Skeletal muscle tissue (tissue), 4 donors: ENCODE data around the gene PRKN. TPM values are rescaled to one million over a fixed set of nuclear protein-coding genes. Genes with fewer than 3 reads are reported as not detected.
"Not testable (repeated sequence)": the region's sequence is repeated elsewhere in the genome, so short reads cannot be mapped to it uniquely, and the experiment has no call there.

Experiments used
- H3K27ac ChIP-seq: one replicate; pipeline ENCODE4 v1.7.0; 2013; ENCODE audit warnings: mild to moderate bottlenecking, low read depth, low read length, inconsistent platforms
- H3K27me3 ChIP-seq, 3 donors: one replicate each; pipeline ENCODE4 v1.7.0; 2013; ENCODE audit warnings: low read length in 3 of 3; ENCODE audit not compliant: control insufficient read depth in 3 of 3, insufficient read depth in 3 of 3
- H3K36me3 ChIP-seq, 3 donors: one replicate each; pipeline ENCODE4 v1.7.0; 2013; ENCODE audit warnings: low read length in 3 of 3; ENCODE audit not compliant: control insufficient read depth in 3 of 3, insufficient read depth in 3 of 3
- H3K4me1 ChIP-seq, 3 donors: one replicate each; pipeline ENCODE4 v1.7.0; 2013; ENCODE audit warnings: low read length in 3 of 3, mild to moderate bottlenecking in 3 of 3; ENCODE audit not compliant: control insufficient read depth in 3 of 3, insufficient read depth in 3 of 3
- H3K4me3 ChIP-seq, 3 donors: one replicate each; pipeline ENCODE4 v1.7.0; 2013; ENCODE audit warnings: low read length in 3 of 3
- H3K9ac ChIP-seq, 3 donors: one replicate each; pipeline ENCODE4 v1.7.0; 2013; ENCODE audit warnings: low read length in 3 of 3, mild to moderate bottlenecking in 3 of 3, moderate library complexity in 2 of 3, low read depth in 1 of 3
- H3K9me3 ChIP-seq, 3 donors: one replicate each; pipeline ENCODE4 v1.7.0; 2013; ENCODE audit warnings: low read length in 3 of 3; ENCODE audit not compliant: control insufficient read depth in 3 of 3
- total RNA-seq: library from RNA; depleted of rRNA; stranded (reverse); fragments of >200 nt; gene quantifications from one replicate; pipeline ENCODE4 v1.2.3, GENCODE V29; 2014
- donor health status: Osteomylitis.

PRKN gene
- total RNA-seq, 1 donor from 2014 or later, result 16.7 TPM

DNA sequence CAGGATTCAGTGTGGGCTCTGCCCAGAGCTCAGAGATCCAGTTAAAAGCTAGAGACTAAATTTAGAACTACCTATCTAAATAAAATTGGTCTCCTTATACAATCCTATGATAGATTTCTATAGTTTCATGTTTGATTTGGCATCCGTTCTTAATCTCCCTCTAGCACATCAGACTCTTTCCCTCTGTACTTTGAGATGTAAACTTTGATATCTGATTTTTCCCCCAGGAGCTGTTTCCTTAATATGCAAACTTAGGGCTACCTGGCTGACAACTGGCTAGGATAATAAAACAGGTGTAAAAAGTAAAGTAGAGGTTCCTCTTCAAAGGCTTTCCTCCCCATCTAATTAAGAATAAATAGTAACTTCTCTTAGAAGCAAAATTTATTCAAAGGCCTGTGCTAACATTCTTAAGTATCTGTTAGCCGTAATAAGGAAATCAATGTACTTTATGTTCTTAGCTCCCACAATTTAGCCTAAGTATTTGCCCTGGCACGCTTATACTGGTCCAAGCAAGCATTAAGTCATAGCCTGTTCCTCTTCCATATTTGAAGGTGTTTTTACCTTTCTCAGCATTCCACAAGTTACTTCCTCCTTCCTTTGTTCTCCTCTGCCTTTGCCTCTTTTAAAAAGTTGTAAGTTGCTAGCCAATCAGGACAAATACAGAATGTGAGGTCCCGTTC is 1396.0 kb downstream of the PRKN start:
- not testable (repeated sequence) for H3K27ac ChIP-seq, H3K4me3 ChIP-seq, H3K9me3 ChIP-seq, H3K27me3 ChIP-seq, H3K36me3 ChIP-seq, H3K4me1 ChIP-seq, H3K9ac ChIP-seq

DNA sequence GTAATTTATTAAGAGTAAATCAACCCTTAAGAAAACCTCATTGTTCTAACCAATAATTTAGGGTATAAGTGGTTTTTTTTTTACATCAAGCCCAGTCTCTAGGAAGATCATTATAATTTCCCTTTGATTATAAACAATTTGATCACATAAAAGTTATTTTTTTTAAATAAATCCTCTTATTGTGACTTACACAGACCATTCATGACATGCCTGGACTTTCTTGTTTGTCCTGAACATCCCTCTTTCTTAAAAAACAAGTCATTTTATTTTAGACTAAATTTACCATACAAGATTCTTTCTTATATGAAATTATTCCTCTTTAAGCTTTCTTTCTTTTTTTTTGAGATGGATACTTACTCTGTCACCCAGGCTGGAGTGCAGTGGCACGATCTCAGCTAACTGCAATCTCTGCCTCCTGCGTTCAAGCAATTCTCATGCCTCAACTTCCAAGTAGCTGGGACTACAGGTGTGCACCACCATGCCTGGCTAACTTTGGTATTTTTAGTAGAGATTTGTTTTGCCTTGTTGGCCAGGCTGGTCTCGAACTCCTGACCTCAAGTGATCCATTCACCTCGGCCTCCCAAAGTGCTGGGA is 1400.1 kb downstream of the PRKN start:
- H3K4me1 ChIP-seq, result no peaks in the 10 kb centered on the region
- no peaks in the 10 kb centered on the region for H3K27me3 ChIP-seq
- no peaks in the 10 kb centered on the region for H3K9me3 ChIP-seq
- H3K27ac ChIP-seq, result no peak overlapping the region
- H3K4me3 ChIP-seq, result no peak overlapping the region
- H3K9ac ChIP-seq, result no peak overlapping the region
- H3K36me3 ChIP-seq, result no peaks in the 10 kb centered on the region

DNA sequence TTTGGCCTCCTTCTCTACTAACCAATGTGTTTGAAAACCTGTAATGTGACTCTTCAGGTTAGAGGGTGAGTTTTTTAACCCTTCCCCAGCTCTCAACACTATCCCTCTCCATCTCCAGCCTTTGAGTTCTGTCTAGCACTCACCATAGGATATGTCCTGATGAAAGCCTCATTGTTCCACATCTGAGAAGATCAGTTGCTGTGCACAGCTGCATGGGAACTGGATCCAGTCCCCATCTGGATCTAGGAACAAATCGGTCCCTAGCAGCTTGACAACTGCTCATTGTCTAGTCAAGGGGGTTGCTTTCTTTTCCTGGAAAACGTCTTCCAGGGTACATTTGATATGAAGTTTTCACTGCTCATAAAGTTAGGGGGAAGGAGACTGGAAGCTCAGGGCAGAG is 1408.3 kb downstream of the PRKN start:
- no peak overlapping the region for H3K9ac ChIP-seq
- H3K27me3 ChIP-seq, result no peaks in the 10 kb centered on the region
- H3K27ac ChIP-seq, result no peak overlapping the region
- no peak overlapping the region for H3K4me3 ChIP-seq
- H3K36me3 ChIP-seq, result no peaks in the 10 kb centered on the region
- no peaks in the 10 kb centered on the region for H3K9me3 ChIP-seq
- no peaks in the 10 kb centered on the region for H3K4me1 ChIP-seq

- no peak overlapping the region for H3K27ac ChIP-seq
- no peak overlapping the region for H3K4me3 ChIP-seq
- H3K9me3 ChIP-seq, result no peaks in the 10 kb centered on the region
- H3K4me1 ChIP-seq, result no peaks in the 10 kb centered on the region
- no peaks in the 10 kb centered on the region for H3K36me3 ChIP-seq
- H3K27me3 ChIP-seq, result no peaks in the 10 kb centered on the region
- no peak overlapping the region for H3K9ac ChIP-seq
These were observed 1409.1 kb downstream of the PRKN start for GRCh38 chr6:161318456-161318855.

GRCh38 chr6:161316531-161316930 is 1411.0 kb downstream of the PRKN start:
- H3K36me3 ChIP-seq, result no peaks in the 10 kb centered on the region
- H3K9me3 ChIP-seq, result no peaks in the 10 kb centered on the region
- no peak overlapping the region for H3K9ac ChIP-seq
- H3K27me3 ChIP-seq, result no peaks in the 10 kb centered on the region
- H3K4me3 ChIP-seq, result no peak overlapping the region
- no peaks in the 10 kb centered on the region for H3K4me1 ChIP-seq
- no peak overlapping the region for H3K27ac ChIP-seq

DNA sequence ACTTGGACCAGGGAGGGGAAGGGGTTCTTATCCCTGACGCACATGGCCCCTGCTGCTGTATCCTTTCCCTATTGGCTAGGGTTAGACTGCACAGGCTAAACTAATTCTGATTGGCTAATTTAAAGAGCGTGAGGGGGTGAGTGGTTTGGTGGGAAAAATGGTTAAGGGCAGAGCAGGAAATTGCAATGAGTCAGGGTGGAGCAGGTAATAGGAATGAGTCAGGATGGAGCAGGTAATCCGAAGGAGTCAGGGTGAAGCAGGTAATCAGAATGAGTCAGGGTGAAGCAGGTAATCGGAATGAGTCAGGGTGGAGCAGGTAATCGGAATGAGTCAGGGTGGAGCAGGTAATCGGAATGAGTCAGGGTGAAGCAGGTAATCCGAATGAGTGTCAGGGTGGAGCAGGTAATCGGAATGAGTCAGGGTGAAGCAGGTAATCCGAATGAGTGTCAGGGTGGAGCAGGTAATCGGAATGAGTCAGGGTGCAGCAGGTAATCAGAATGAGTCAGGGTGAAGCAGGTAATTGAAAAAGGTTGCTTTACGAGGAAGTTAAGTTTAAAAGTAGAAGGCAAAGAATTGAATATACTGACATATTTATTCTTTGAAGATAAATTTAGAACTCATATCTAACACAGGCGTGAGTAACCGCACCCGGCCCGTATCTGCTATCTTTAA is 1412.2 kb downstream of the PRKN start:
- not testable (repeated sequence) for H3K36me3 ChIP-seq, H3K4me3 ChIP-seq, H3K9ac ChIP-seq, H3K27me3 ChIP-seq, H3K4me1 ChIP-seq, H3K9me3 ChIP-seq, H3K27ac ChIP-seq

DNA sequence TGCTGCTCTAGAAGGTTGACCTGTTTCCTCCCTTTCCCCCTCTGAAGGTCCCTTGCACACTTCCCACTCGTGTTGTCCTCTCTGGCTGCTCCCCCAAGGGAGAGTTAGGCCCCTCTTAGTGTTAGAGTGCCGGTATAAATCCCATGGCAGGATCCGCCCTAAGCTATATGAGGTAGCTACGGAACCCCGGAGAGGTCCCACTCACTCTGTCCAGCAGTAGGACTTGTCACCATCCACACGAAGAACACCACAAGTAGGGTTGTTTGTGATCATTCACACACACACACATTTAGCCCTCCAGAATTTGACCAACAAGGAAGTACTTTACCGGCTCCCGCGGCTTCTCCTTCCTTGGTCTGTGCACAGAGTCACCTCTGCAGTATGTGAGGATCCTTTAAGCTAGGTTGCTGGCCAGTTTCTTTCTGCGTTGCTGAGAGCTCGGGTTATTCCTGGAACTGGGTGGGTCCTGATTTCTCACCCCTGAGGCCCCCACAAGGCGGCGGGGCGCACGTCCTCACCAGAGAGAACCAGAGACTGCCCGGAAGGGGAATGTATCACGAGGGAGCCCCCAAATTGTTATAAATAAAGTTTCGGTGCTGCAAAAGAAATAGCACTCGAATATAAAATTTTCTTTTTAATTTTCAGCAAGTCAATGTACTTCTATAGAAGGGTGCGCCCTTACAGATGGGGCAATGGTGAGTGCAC is 1412.9 kb downstream of the PRKN start:
- not testable (repeated sequence) for H3K27me3 ChIP-seq, H3K27ac ChIP-seq, H3K36me3 ChIP-seq, H3K4me3 ChIP-seq, H3K4me1 ChIP-seq, H3K9ac ChIP-seq, H3K9me3 ChIP-seq

DNA sequence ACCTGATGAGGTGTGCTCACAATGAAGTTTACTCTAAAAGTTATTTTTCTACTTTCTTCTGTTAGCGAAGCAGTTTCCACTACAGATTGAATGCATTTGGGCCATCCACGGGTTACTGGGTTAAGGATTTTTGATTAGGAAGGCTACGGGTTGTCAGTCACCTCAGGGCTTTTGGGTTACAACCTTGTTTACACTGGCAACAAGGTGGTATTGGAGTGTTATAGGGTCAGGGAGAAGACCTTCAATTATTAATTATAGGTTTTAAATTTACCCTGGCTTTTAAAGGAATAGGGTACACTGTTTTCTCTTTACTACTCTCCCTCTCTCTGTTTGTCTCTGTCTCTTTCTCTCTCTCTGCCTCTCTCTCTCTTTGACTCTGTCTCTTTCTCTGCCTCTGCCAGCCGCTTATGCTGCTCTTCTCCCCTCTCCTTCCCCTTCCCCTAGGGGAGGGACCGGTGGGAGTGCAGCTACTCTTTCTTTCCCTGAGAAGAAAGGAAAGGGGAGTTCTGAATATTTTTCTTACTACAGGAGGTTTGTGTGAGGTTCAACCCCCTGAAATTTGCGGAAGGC is 1413.5 kb downstream of the PRKN start:
- no peak overlapping the region for H3K27ac ChIP-seq
- H3K36me3 ChIP-seq, result no peaks in the 10 kb centered on the region
- H3K4me3 ChIP-seq, result no peak overlapping the region
- H3K4me1 ChIP-seq, result no peaks in the 10 kb centered on the region
- no peaks in the 10 kb centered on the region for H3K27me3 ChIP-seq
- no peaks in the 10 kb centered on the region for H3K9me3 ChIP-seq
- no peak overlapping the region for H3K9ac ChIP-seq

DNA sequence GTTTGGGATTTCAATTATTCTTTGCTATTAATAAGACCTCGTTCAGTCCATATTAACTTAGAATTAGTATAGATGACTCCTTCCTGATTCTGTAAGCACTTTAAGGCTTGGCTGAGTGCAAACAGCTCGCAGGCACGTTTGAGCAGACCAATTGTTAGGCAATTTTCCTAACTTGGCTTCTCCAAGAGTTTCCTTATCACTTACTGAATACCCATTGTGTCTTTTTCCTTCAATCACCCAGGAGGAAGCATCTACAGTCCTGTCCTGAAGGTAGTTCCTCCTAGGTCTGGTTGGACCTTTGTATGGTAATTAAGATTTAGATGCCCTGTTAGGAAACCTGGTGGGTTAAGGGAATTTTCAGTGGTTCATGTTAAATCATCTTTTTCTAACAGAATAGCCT is 1414.1 kb downstream of the PRKN start:
- H3K9me3 ChIP-seq, H3K9ac ChIP-seq, H3K27me3 ChIP-seq, H3K4me3 ChIP-seq, H3K27ac ChIP-seq, H3K36me3 ChIP-seq, H3K4me1 ChIP-seq: not testable (repeated sequence)

GRCh38 chr6:161309774-161310173 is 1417.8 kb downstream of the PRKN start:
- not testable (repeated sequence) for H3K9me3 ChIP-seq, H3K36me3 ChIP-seq, H3K4me1 ChIP-seq, H3K4me3 ChIP-seq, H3K27me3 ChIP-seq, H3K9ac ChIP-seq, H3K27ac ChIP-seq
